GM18868 (cell line): ENCODE data around the gene RAB29.

Experiments used
- ATAC-seq: cut with Tn5 transposase; IDR thresholded peaks from one replicate; pipeline ENCODE4 v1.9.1; 2021; ENCODE audit warnings: mild to moderate bottlenecking, moderate library complexity; ENCODE audit not compliant: unreplicated experiment

Gene RAB29

GRCh38 chr1:205797168-205797567 is 21.9 kb upstream of the RAB29 start:
- ATAC-seq = no peak

GRCh38 chr1:205794011-205794730 is 18.9 kb upstream of the RAB29 start:
- ATAC-seq = no peak

GRCh38 chr1:205792961-205793673 is 17.8 kb upstream of the RAB29 start:
- no peak for ATAC-seq

GRCh38 chr1:205792481-205792881 is 17.2 kb upstream of the RAB29 start:
- ATAC-seq = no peak

- ATAC-seq = peak; percentile 54
Observed at GRCh38 chr1:205791568-205792180, 16.4 kb upstream of the RAB29 start.

- ATAC-seq = no peak
Observed at GRCh38 chr1:205787287-205787916, 12.1 kb upstream of the RAB29 start.

GRCh38 chr1:205786601-205787000 is 11.3 kb upstream of the RAB29 start:
- ATAC-seq = no peak

GRCh38 chr1:205785446-205785845 is 10.2 kb upstream of the RAB29 start:
- no peak for ATAC-seq

- ATAC-seq = no peak
Observed at GRCh38 chr1:205783904-205784303, 8.6 kb upstream of the RAB29 start.

- ATAC-seq = no peak
Observed at GRCh38 chr1:205783433-205783795, 8.1 kb upstream of the RAB29 start.

- ATAC-seq = no peak
Observed at GRCh38 chr1:205782627-205783432, 7.5 kb upstream of the RAB29 start.

GRCh38 chr1:205780335-205780734 is 5.1 kb upstream of the RAB29 start:
- ATAC-seq = no peak

GRCh38 chr1:205777994-205778393 is 2.7 kb upstream of the RAB29 start:
- ATAC-seq = no peak

GRCh38 chr1:205775717-205776056 is 405 bp upstream of the RAB29 start:
- ATAC-seq = no peak

- no peak for ATAC-seq
Observed at GRCh38 chr1:205774198-205775014, 876 bp downstream of the RAB29 start.

- peak; percentile 49 for ATAC-seq
Observed at GRCh38 chr1:205772607-205773032, 2.7 kb downstream of the RAB29 start.

GRCh38 chr1:205770618-205771017 is 4.7 kb downstream of the RAB29 start:
- no peak for ATAC-seq

GRCh38 chr1:205769641-205770365 is 5.5 kb downstream of the RAB29 start:
- ATAC-seq = no peak

GRCh38 chr1:205767248-205767647 is 8.0 kb downstream of the RAB29 start:
- ATAC-seq = no peak
